H1 (cell line): ENCODE data around the gene SHH. TPM values are rescaled to one million over a fixed set of nuclear protein-coding genes. Genes with fewer than 3 reads are reported as not detected.

ENCODE experiments used
- CTBP2 ChIP-seq: IDR thresholded peaks from 2 replicates; pipeline ENCODE4 v1.7.0; 2011; ENCODE audit warnings: borderline replicate concordance, mild to moderate bottlenecking, moderate library complexity, mixed read lengths, low read length; ENCODE audit not compliant: insufficient read depth, insufficient read length
- JUN ChIP-seq: IDR thresholded peaks from 2 replicates; pipeline ENCODE4 v1.6.1; 2011; ENCODE audit warnings: low read depth, mild to moderate bottlenecking, improper control_type of control experiment, low read length
- MAFK ChIP-seq: IDR thresholded peaks from 2 replicates; pipeline ENCODE4 v1.6.1; 2012; ENCODE audit warnings: low read depth, mild to moderate bottlenecking, improper control_type of control experiment, low read length
- NANOG ChIP-seq: IDR thresholded peaks from 2 replicates; pipeline ENCODE4 v1.6.1; 2011; ENCODE audit warnings: low read length, low read depth, mild to moderate bottlenecking, inconsistent platforms; ENCODE audit not compliant: insufficient read depth, poor library complexity, severe bottlenecking
- POU5F1 ChIP-seq: IDR thresholded peaks from 2 replicates; pipeline ENCODE4 v1.6.1; 2011; ENCODE audit warnings: low read depth, mild to moderate bottlenecking, low read length, moderate library complexity
- RFX5 ChIP-seq: IDR thresholded peaks from 2 replicates; pipeline ENCODE4 v1.6.1; 2011; ENCODE audit warnings: low read depth, low read length, improper control_type of control experiment, borderline replicate concordance
- RNF2 ChIP-seq: fragments of 200-900, 300-1000 bp; sonication (generic); IDR thresholded peaks from 2 replicates; pipeline ENCODE4 v1.7.1; 2016; ENCODE audit warnings: borderline replicate concordance, low read depth, mild to moderate bottlenecking, antibody characterized with exemption, low read length; ENCODE audit not compliant: poor library complexity, severe bottlenecking; ENCODE audit errors: missing control alignments
- SAP30 ChIP-seq: fragments of 300-600 bp; sonication (generic); IDR thresholded peaks from 2 replicates; pipeline ENCODE4 v1.7.1; 2012; ENCODE audit warnings: low read length, moderate library complexity, mild to moderate bottlenecking, inconsistent platforms; ENCODE audit not compliant: insufficient read depth, insufficient replicate concordance
- ZNF274 ChIP-seq: IDR thresholded peaks from 2 replicates; pipeline ENCODE4 v1.7.0; 2012; ENCODE audit warnings: low read length, borderline replicate concordance; ENCODE audit errors: extremely low read depth
- polyA plus RNA-seq, 7 experiments: library from polyadenylated mRNA; depleted of rRNA in 3 of 7; stranded (reverse) in 5 of 7; unstranded in 2 of 7; fragments of >200 nt in 5 of 7; fragments of 200-250 nt in 2 of 7; gene quantifications; 1 replicate in 5 of 7; 2 replicates in 1 of 7; 4 replicates in 1 of 7; pipeline versions ENCODE4 v1.2.1 to v1.2.3, GENCODE V29; 2011 to 2013; ENCODE audit warnings: missing spikeins in 2 of 7, mixed read lengths in 2 of 7
- total RNA-seq: library from RNA; stranded (reverse); fragmentation: NEBNext Ultra II Directional; extraction: Animal tissue kit (Norgen Biotek cat#: 25700); gene quantifications from 2 replicates; pipeline ENCODE4 v1.2.1, GENCODE V29; 2021

The SHH gene
- total and polyA plus RNA-seq, 2 of the 8 experiments (the other 6 are each of a cell fraction or from before 2014, with no cell fraction given), result not detected

- TF ChIP-seq SAP30 (no peak), RNF2 (no peak), MAFK (no peak), JUN (no peak), ZNF274 (no peak), NANOG (no peak), RFX5 (no peak), CTBP2 (no peak), POU5F1 (no peak)
These were observed 39.6 kb upstream of the SHH start (continued) for GRCh38 chr7:155851892-155852291.
